ENCODE data around the gene SALL4.
A peak's percentile ranks its signal among the peaks of the same experiment; 100 is the strongest.
"Not testable (repeated sequence)": the region's sequence is repeated elsewhere in the genome, so short reads cannot be mapped to it uniquely, and the experiment has no call there.

SALL4 gene

GRCh38 chr20:51790256-51790655 lies 12.1 kb downstream of the SALL4 start:
- Histone ChIP-seq H3K27ac (ENCODE audit: low read depth in 2 of 2, low read length in 2 of 2) (no peak overlapping the region), H3K4me3 (ENCODE audit: low read length in 2 of 2) (no peak overlapping the region), H3K36me3 (ENCODE audit: control insufficient read depth in 2 of 2, insufficient read depth in 2 of 2, low read length in 2 of 2) (no peaks in the 10 kb centered on the region), H3K9me3 (ENCODE audit: control insufficient read depth in 2 of 2, low read length in 2 of 2) (no peaks in the 10 kb centered on the region), H3K27me3 (ENCODE audit: control insufficient read depth in 2 of 2, insufficient read depth in 2 of 2, low read length in 2 of 2) (no peaks in the 10 kb centered on the region), H3K4me1 (ENCODE audit: control insufficient read depth in 2 of 2, insufficient read depth in 2 of 2, low read length in 2 of 2) (no peaks in the 10 kb centered on the region), H3K9ac (ENCODE audit: low read depth in 1 of 2, low read length in 2 of 2) (no peak overlapping the region)

GRCh38 chr20:51789434-51789833 lies 12.9 kb downstream of the SALL4 start:
- Histone ChIP-seq H3K36me3 (ENCODE audit: control insufficient read depth in 2 of 2, insufficient read depth in 2 of 2, low read length in 2 of 2) (no peaks in the 10 kb centered on the region), H3K4me3 (ENCODE audit: low read length in 2 of 2) (no peak overlapping the region), H3K27me3 (ENCODE audit: control insufficient read depth in 2 of 2, insufficient read depth in 2 of 2, low read length in 2 of 2) (no peaks in the 10 kb centered on the region)

GRCh38 chr20:51788822-51789221 lies 13.5 kb downstream of the SALL4 start:
- Histone ChIP-seq H3K27me3 (ENCODE audit: control insufficient read depth in 2 of 2, insufficient read depth in 2 of 2, low read length in 2 of 2) (no peaks in the 10 kb centered on the region), H3K4me3 (ENCODE audit: low read length in 2 of 2) (no peak overlapping the region), H3K27ac (ENCODE audit: low read depth in 2 of 2, low read length in 2 of 2) (no peak overlapping the region), H3K9me3 (ENCODE audit: control insufficient read depth in 2 of 2, low read length in 2 of 2) (no peaks in the 10 kb centered on the region), H3K4me1 (ENCODE audit: control insufficient read depth in 2 of 2, insufficient read depth in 2 of 2, low read length in 2 of 2) (no peaks in the 10 kb centered on the region), H3K9ac (ENCODE audit: low read depth in 1 of 2, low read length in 2 of 2) (no peak overlapping the region), H3K36me3 (ENCODE audit: control insufficient read depth in 2 of 2, insufficient read depth in 2 of 2, low read length in 2 of 2) (no peaks in the 10 kb centered on the region)

More at GRCh38 chr20:51789434-51789833, 12.9 kb downstream of the SALL4 start:
- Histone ChIP-seq H3K9ac (ENCODE audit: low read depth in 1 of 2, low read length in 2 of 2) (no peak overlapping the region), H3K4me1 (ENCODE audit: control insufficient read depth in 2 of 2, insufficient read depth in 2 of 2, low read length in 2 of 2) (no peaks in the 10 kb centered on the region), H3K27ac (ENCODE audit: low read depth in 2 of 2, low read length in 2 of 2) (no peak overlapping the region), H3K9me3 (ENCODE audit: control insufficient read depth in 2 of 2, low read length in 2 of 2) (no peaks in the 10 kb centered on the region)

- H3K4me3 ChIP-seq (ENCODE audit: low read length in 2 of 2), result no peak overlapping the region
- H3K9ac ChIP-seq (ENCODE audit: low read depth in 1 of 2, low read length in 2 of 2), result no peak overlapping the region
- H3K36me3 ChIP-seq (ENCODE audit: control insufficient read depth in 2 of 2, insufficient read depth in 2 of 2, low read length in 2 of 2), result no peaks in the 10 kb centered on the region
Measured at GRCh38 chr20:51784299-51784698, 18.0 kb downstream of the SALL4 start.

GRCh38 chr20:51778229-51778759 lies 24.0 kb downstream of the SALL4 start:
- H3K9ac ChIP-seq (ENCODE audit: low read depth in 1 of 2, low read length in 2 of 2); H3K27me3 ChIP-seq (ENCODE audit: control insufficient read depth in 2 of 2, insufficient read depth in 2 of 2, low read length in 2 of 2); H3K36me3 ChIP-seq (ENCODE audit: control insufficient read depth in 2 of 2, insufficient read depth in 2 of 2, low read length in 2 of 2); H3K4me3 ChIP-seq (ENCODE audit: low read length in 2 of 2); H3K27ac ChIP-seq (ENCODE audit: low read depth in 2 of 2, low read length in 2 of 2); H3K9me3 ChIP-seq (ENCODE audit: control insufficient read depth in 2 of 2, low read length in 2 of 2); H3K4me1 ChIP-seq (ENCODE audit: control insufficient read depth in 2 of 2, insufficient read depth in 2 of 2, low read length in 2 of 2): not testable (repeated sequence)

More at GRCh38 chr20:51784299-51784698, 18.0 kb downstream of the SALL4 start:
- Histone ChIP-seq H3K27me3 (ENCODE audit: control insufficient read depth in 2 of 2, insufficient read depth in 2 of 2, low read length in 2 of 2) (no peaks in the 10 kb centered on the region), H3K27ac (ENCODE audit: low read depth in 2 of 2, low read length in 2 of 2) (no peak overlapping the region), H3K4me1 (ENCODE audit: control insufficient read depth in 2 of 2, insufficient read depth in 2 of 2, low read length in 2 of 2) (no peaks in the 10 kb centered on the region), H3K9me3 (ENCODE audit: control insufficient read depth in 2 of 2, low read length in 2 of 2) (no peaks in the 10 kb centered on the region)

GRCh38 chr20:51775241-51775640 lies 27.1 kb downstream of the SALL4 start:
- H3K27ac ChIP-seq (ENCODE audit: low read depth in 2 of 2, low read length in 2 of 2), result no peak overlapping the region
- no peaks in the 10 kb centered on the region for H3K4me1 ChIP-seq (ENCODE audit: control insufficient read depth in 2 of 2, insufficient read depth in 2 of 2, low read length in 2 of 2)
- H3K4me3 ChIP-seq (ENCODE audit: low read length in 2 of 2), result no peak overlapping the region
- H3K9me3 ChIP-seq (ENCODE audit: control insufficient read depth in 2 of 2, low read length in 2 of 2), result no peaks in the 10 kb centered on the region
- H3K27me3 ChIP-seq (ENCODE audit: control insufficient read depth in 2 of 2, insufficient read depth in 2 of 2, low read length in 2 of 2), result peaks cover 0 to 2% of the 10 kb centered on the region in 2 donors
- H3K36me3 ChIP-seq (ENCODE audit: control insufficient read depth in 2 of 2, insufficient read depth in 2 of 2, low read length in 2 of 2), result no peaks in the 10 kb centered on the region
- H3K9ac ChIP-seq (ENCODE audit: low read depth in 1 of 2, low read length in 2 of 2), result no peak overlapping the region

GRCh38 chr20:51772236-51772635 lies 30.1 kb downstream of the SALL4 start:
- Histone ChIP-seq H3K4me3 (ENCODE audit: low read length in 2 of 2) (no peak overlapping the region), H3K9me3 (ENCODE audit: control insufficient read depth in 2 of 2, low read length in 2 of 2) (no peaks in the 10 kb centered on the region), H3K9ac (ENCODE audit: low read depth in 1 of 2, low read length in 2 of 2) (no peak overlapping the region), H3K4me1 (ENCODE audit: control insufficient read depth in 2 of 2, insufficient read depth in 2 of 2, low read length in 2 of 2) (peaks cover 6 to 7% of the 10 kb centered on the region in 2 donors), H3K27me3 (ENCODE audit: control insufficient read depth in 2 of 2, insufficient read depth in 2 of 2, low read length in 2 of 2) (peaks cover 0 to 6% of the 10 kb centered on the region in 2 donors), H3K36me3 (ENCODE audit: control insufficient read depth in 2 of 2, insufficient read depth in 2 of 2, low read length in 2 of 2) (no peaks in the 10 kb centered on the region), H3K27ac (ENCODE audit: low read depth in 2 of 2, low read length in 2 of 2) (no peak overlapping the region)

- H3K36me3 ChIP-seq (ENCODE audit: control insufficient read depth in 2 of 2, insufficient read depth in 2 of 2, low read length in 2 of 2), result no peaks in the 10 kb centered on the region
- H3K9ac ChIP-seq (ENCODE audit: low read depth in 1 of 2, low read length in 2 of 2), result no peak overlapping the region
- no peak overlapping the region for H3K27ac ChIP-seq (ENCODE audit: low read depth in 2 of 2, low read length in 2 of 2)
- H3K9me3 ChIP-seq (ENCODE audit: control insufficient read depth in 2 of 2, low read length in 2 of 2), result no peaks in the 10 kb centered on the region
- peaks cover 0 to 6% of the 10 kb centered on the region in 2 donors for H3K27me3 ChIP-seq (ENCODE audit: control insufficient read depth in 2 of 2, insufficient read depth in 2 of 2, low read length in 2 of 2)
- H3K4me1 ChIP-seq (ENCODE audit: control insufficient read depth in 2 of 2, insufficient read depth in 2 of 2, low read length in 2 of 2), result peaks cover 6 to 7% of the 10 kb centered on the region in 2 donors
- no peak overlapping the region for H3K4me3 ChIP-seq (ENCODE audit: low read length in 2 of 2)
Measured at GRCh38 chr20:51769976-51770615, 32.2 kb downstream of the SALL4 start.

- H3K4me1 ChIP-seq (ENCODE audit: control insufficient read depth in 2 of 2, insufficient read depth in 2 of 2, low read length in 2 of 2), result peaks cover 6 to 7% of the 10 kb centered on the region in 2 donors
- no peaks in the 10 kb centered on the region for H3K36me3 ChIP-seq (ENCODE audit: control insufficient read depth in 2 of 2, insufficient read depth in 2 of 2, low read length in 2 of 2)
- peak overlapping the region in 1 of 2 donors; percentile 60 for H3K4me3 ChIP-seq (ENCODE audit: low read length in 2 of 2)
- no peak overlapping the region for H3K9ac ChIP-seq (ENCODE audit: low read depth in 1 of 2, low read length in 2 of 2)
- peaks cover 0 to 6% of the 10 kb centered on the region in 2 donors for H3K27me3 ChIP-seq (ENCODE audit: control insufficient read depth in 2 of 2, insufficient read depth in 2 of 2, low read length in 2 of 2)
- H3K9me3 ChIP-seq (ENCODE audit: control insufficient read depth in 2 of 2, low read length in 2 of 2), result no peaks in the 10 kb centered on the region
- H3K27ac ChIP-seq (ENCODE audit: low read depth in 2 of 2, low read length in 2 of 2), result peak overlapping the region in 1 of 2 donors; percentile 23
Measured at GRCh38 chr20:51768759-51769517, 33.4 kb downstream of the SALL4 start.
